K562 (cell line): ENCODE data around the gene CGREF1. TPM values are rescaled to one million over a fixed set of nuclear protein-coding genes. Genes with fewer than 3 reads are reported as not detected.

Experiments
- BRF2 ChIP-seq: IDR thresholded peaks from 3 replicates; pipeline ENCODE4 v1.6.1; 2011; ENCODE audit warnings: borderline replicate concordance, mild to moderate bottlenecking; ENCODE audit not compliant: insufficient read length, insufficient read depth
- CBFA2T3 ChIP-seq: fragments of 450-650 bp; IDR thresholded peaks from 2 replicates; pipeline ENCODE4 v1.6.1; 2017
- CBX2 ChIP-seq: fragments of 200-600 bp; sonication (generic); IDR thresholded peaks from one replicate; pipeline ENCODE4 v1.6.1; 2012; ENCODE audit warnings: mild to moderate bottlenecking, low read length, inconsistent platforms; ENCODE audit not compliant: insufficient read depth, poor library complexity, severe bottlenecking
- CHCHD3 ChIP-seq: fragments of 250-450 bp; sonication (Bioruptor Pico); IDR thresholded peaks from 2 replicates; pipeline ENCODE4 v2.1.2; 2022; ENCODE audit warnings: mild to moderate bottlenecking
- KAT7 ChIP-seq: sonication (generic); formaldehyde crosslinking; IDR thresholded peaks from 2 replicates; pipeline ENCODE4 v1.8.0; 2022; ENCODE audit warnings: missing genetic modification reagents, mild to moderate bottlenecking, borderline replicate concordance
- KLF1 ChIP-seq: fragments of 450-650 bp; IDR thresholded peaks from 2 replicates; pipeline ENCODE4 v1.6.1; 2016; ENCODE audit warnings: missing genetic modification characterization, missing compliant biosample characterization
- POLR2B ChIP-seq: fragments of 450-650 bp; IDR thresholded peaks from 2 replicates; pipeline ENCODE4 v1.6.1; 2018; ENCODE audit warnings: low read depth; ENCODE audit not compliant: partially characterized antibody
- SMARCE1 ChIP-seq: fragments of 450-650 bp; IDR thresholded peaks from 2 replicates; pipeline ENCODE4 v1.7.1; 2016; ENCODE audit warnings: mild to moderate bottlenecking
- ZBTB11 ChIP-seq, 3 experiments: fragments of 200-800 bp in 1 of 3; fragments of 250-450 bp in 1 of 3; fragments of 450-650 bp in 1 of 3; sonication (Bioruptor Pico) in 1 of 3; sonication (Bioruptor generic) in 1 of 3; formaldehyde crosslinking in 1 of 3; IDR thresholded peaks; 2 replicates each; pipeline versions ENCODE4 v1.6.1 to v1.8.0; 2016 to 2022; ENCODE audit warnings: mild to moderate bottlenecking in 2 of 3, missing genetic modification characterization in 2 of 3, missing compliant biosample characterization in 1 of 3, moderate library complexity in 1 of 3
- ZBTB5 ChIP-seq: fragments of 450-650 bp; IDR thresholded peaks from 2 replicates; pipeline ENCODE4 v1.6.1; 2017; ENCODE audit warnings: antibody characterized with exemption
- ZHX1 ChIP-seq: fragments of 150-350 bp; conservative IDR thresholded peaks from 2 replicates; pipeline ENCODE4 v1.6.1; 2014; ENCODE audit warnings: low read length
- ZNF12 ChIP-seq: sonication (generic); formaldehyde crosslinking; IDR thresholded peaks from 2 replicates; pipeline ENCODE4 v1.4.0; 2020; ENCODE audit warnings: mild to moderate bottlenecking, missing genetic modification reagents
- ZNF140 ChIP-seq: fragments of 250-450 bp; sonication (Bioruptor Pico); IDR thresholded peaks from 2 replicates; pipeline ENCODE4 v1.8.0; 2021; ENCODE audit warnings: moderate library complexity, mild to moderate bottlenecking, inconsistent platforms
- ZNF253 ChIP-seq: fragments of 250-450 bp; sonication (Bioruptor Pico); conservative IDR thresholded peaks from 2 replicates; pipeline ENCODE4 v1.6.1; 2021; ENCODE audit warnings: mild to moderate bottlenecking
- ZNF316 ChIP-seq: fragments of 450-650 bp; IDR thresholded peaks from 2 replicates; pipeline ENCODE4 v1.6.1; 2016
- ZNF324 ChIP-seq: fragments of 250-450 bp; sonication (Bioruptor Pico); IDR thresholded peaks from 2 replicates; pipeline ENCODE4 v1.4.0; 2020; ENCODE audit warnings: mild to moderate bottlenecking
- ZNF41 ChIP-seq: fragments of 250-450 bp; sonication (Bioruptor Pico); conservative IDR thresholded peaks from 2 replicates; pipeline ENCODE4 v1.4.0; 2020; ENCODE audit warnings: mild to moderate bottlenecking
- polyA plus RNA-seq, 8 experiments: library from polyadenylated mRNA; depleted of rRNA in 4 of 8; stranded (reverse) in 5 of 8; unstranded in 3 of 8; fragments of >200 nt; fragmentation: Nextera tagmentation in 2 of 8; fragmentation: Illumina TruSeq in 1 of 8; extraction: Ambion mirVana in 2 of 8; extraction: Trizol in 1 of 8; gene quantifications; 2 replicates each; pipeline versions ENCODE4 v1.2.1 to v1.2.3, GENCODE V29; 2011 to 2014; ENCODE audit warnings: inconsistent platforms in 1 of 8, missing spikeins in 1 of 8
- total RNA-seq, 7 experiments: library from RNA; depleted of rRNA in 6 of 7; stranded (reverse); fragments of >200 nt in 6 of 7; fragmentation: Illumina TruSeq in 2 of 7; extraction: Trizol in 2 of 7; gene quantifications; 2 replicates each; pipeline versions ENCODE4 v1.2.1 to v1.2.3, GENCODE V29; 2011 to 2021; ENCODE audit warnings: low replicate concordance in 1 of 7

CGREF1 gene
- total and polyA plus RNA-seq, 9 of the 15 experiments (the other 6 are each of a cell fraction or from before 2014, with no cell fraction given) = 0.07 to 0.50 (median 0.37) TPM

- TF ChIP-seq ZHX1 = no peak
- TF ChIP-seq KLF1 = no peak
- TF ChIP-seq ZNF253 (CRISPR knock-in tag) = no peak
- TF ChIP-seq ZNF41 = no peak
- TF ChIP-seq BRF2 = no peak
- no peak for TF ChIP-seq POLR2B
- TF ChIP-seq ZBTB5 = no peak
- TF ChIP-seq CBFA2T3 = peak; percentile 33; the same call in 1 of the 2 replicates
- peak; percentile 66 for TF ChIP-seq ZNF316
- no peak for TF ChIP-seq CHCHD3
- TF ChIP-seq SMARCE1 = 0 out of 2 replicates have a peak, but pooled peaks have one; percentile 17
- no peak for TF ChIP-seq ZBTB11 (CRISPR knock-in tag; IDR thresholded peaks at IDR 0.05)
- no peak for TF ChIP-seq ZNF140 (CRISPR knock-in tag)
- no peak for TF ChIP-seq CBX2
- no peak for TF ChIP-seq KAT7
- TF ChIP-seq ZNF324 (CRISPR knock-in tag) = no peak
- TF ChIP-seq ZNF12 (CRISPR knock-in tag) = no peak
These were observed 43.5 kb upstream of the CGREF1 start (continued) for GRCh38 chr2:27162151-27163121.
